ENCODE results near the gene TCAP.
"Not testable (repeated sequence)": the region's sequence is repeated elsewhere in the genome, so short reads cannot be mapped to it uniquely, and the experiment has no call there.

Gene TCAP

DNA sequence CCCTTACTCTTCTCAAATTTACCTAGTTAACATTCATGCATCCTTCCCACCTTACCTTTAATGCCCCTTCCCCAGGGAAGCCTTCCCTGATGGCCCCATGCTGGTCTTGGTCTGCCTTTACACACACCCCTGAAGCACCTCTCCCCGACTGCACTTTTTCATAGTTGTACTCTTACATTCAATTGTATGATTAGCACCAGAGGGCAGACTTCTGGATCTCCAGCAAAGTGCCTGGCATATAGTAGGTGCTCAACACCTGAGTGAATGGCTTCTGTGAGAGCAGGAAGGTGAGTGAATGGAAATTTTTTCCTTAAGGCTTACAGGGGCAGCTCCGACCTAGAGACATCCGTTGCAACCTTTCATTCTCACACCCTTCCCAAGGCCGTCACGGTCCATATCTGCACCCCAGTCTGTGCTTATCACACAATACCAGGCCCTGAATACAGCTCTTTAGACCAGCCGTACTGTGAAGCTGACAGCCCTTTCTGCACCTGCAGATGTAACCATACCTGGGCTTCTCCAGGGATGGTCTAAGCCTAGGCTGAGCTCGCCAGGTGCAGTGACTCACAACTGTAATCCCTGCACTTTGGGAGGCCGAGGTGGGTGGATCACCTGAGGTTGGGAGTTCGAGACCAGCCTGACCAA is 18.3 kb downstream of the TCAP start:
- DNase-seq (ENCODE audit: low read depth): no peak

DNA sequence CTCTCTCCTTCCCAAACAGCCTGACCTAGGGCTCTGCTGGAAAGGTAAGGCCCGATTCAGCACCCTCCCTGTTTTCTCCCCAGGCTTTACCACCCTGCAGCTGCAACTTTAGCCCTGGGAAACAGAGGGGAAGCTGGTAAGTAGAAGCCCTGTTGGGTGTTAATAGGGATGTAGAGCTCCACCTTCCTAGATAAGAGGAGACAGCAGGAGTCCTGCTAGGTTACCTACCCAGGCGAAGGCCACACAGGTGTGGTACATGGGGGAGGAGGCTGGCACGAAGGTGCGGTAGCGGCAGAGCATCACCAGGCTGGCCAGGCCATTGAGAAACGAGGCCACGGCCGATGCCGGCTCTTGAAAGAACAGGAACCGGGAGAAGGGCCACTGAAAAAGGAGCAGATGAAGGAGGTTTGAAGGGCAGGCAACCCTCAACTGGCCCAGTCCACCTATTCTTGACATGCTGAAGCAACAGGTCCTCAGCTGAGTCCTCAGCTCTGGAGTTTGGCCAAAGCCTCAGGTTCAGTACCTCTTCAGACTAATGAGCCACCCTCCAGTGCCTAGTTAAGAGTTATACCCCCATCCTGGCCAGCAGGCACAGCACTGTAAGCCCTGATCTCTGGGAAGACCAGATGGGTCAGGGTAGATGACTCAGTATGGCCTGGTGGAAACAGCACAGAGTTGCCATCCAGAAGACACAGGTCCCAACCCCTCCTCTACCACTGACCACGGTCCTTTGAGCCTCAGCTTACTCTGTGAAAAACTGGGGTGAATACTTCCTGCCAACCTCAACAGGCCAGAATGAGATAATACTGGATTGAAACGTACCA is 19.4 kb downstream of the TCAP start:
- no peak for DNase-seq (ENCODE audit: low read depth)

- DNase-seq (ENCODE audit: low read depth): no peak
These were observed 22.0 kb downstream of the TCAP start for GRCh38 chr17:39687101-39687545.

- DNase-seq (ENCODE audit: low read depth): peak; percentile 83
These were observed 22.7 kb downstream of the TCAP start, which contains the start of gene PGAP3 for GRCh38 chr17:39687546-39688474. Gene PGAP3, minus strand, starts transcription at chr17:39688057. Its CDS starts 43 bp downstream, at chr17:39688014.

- DNase-seq (ENCODE audit: low read depth): no peak
These were observed 23.3 kb downstream of the TCAP start for GRCh38 chr17:39688475-39688835.

GRCh38 chr17:39688945-39689344 is 23.8 kb downstream of the TCAP start:
- no peak for DNase-seq (ENCODE audit: low read depth)

- no peak for DNase-seq (ENCODE audit: low read depth)
These were observed 29.4 kb downstream of the TCAP start for GRCh38 chr17:39694593-39694992.

DNA sequence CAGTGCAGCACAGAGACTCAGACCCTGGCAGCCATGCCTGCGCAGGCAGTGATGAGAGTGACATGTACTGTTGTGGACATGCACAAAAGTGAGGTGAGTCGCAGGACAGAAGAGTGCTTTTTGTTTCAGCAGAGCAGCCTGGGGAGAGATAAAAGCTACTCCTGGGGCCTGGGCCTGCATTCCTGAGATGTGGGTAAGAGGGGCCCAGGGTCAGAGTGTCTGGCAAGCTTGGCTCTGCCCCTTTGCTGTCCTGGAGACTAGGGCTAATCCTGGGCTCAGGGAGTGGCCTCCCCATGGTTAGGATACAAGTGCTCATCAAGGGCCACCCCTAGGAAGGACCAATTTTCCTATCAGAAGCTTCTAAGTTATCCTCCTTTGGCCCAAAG is 29.9 kb downstream of the TCAP start:
- DNase-seq (ENCODE audit: low read depth): no peak

GRCh38 chr17:39696731-39697130 is 31.6 kb downstream of the TCAP start:
- no peak for DNase-seq (ENCODE audit: low read depth)

GRCh38 chr17:39697961-39698360 is 32.8 kb downstream of the TCAP start:
- no peak for DNase-seq (ENCODE audit: low read depth)

DNA sequence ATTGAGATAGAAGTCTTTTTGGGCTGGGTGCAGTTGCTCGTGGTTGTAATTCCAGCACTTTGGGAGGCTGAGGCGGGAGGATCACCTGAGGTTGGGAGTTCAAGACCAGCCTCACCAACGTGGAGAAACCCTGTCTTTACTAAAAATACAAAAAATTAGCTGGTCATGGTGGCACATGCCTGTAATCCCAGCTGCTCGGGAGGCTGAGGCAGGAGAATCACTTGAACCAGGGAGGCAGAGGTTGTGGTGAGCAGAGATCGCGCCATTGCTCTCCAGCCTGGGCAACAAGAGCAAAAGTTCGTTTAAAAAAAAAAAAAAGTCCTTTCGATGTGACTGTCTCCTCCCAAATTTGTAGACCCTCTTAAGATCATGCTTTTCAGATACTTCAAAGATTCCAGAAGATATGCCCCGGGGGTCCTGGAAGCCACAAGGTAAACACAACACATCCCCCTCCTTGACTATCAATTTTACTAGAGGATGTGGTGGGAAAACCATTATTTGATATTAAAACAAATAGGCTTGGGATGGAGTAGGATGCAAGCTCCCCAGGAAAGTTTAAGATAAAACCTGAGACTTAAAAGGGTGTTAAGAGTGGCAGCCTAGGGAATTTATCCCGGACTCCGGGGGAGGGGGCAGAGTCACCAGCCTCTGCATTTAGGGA is 34.1 kb downstream of the TCAP start:
- not testable (repeated sequence) for DNase-seq (ENCODE audit: low read depth)

DNA sequence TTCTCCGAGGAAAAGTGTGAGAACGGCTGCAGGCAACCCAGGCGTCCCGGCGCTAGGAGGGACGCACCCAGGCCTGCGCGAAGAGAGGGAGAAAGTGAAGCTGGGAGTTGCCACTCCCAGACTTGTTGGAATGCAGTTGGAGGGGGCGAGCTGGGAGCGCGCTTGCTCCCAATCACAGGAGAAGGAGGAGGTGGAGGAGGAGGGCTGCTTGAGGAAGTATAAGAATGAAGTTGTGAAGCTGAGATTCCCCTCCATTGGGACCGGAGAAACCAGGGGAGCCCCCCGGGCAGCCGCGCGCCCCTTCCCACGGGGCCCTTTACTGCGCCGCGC is 34.6 kb downstream of the TCAP start, which contains the start of gene ERBB2:
Gene ERBB2, plus strand, starts transcription at position 247 of the 330 bp plus-strand sequence. CDS start 175 bp downstream, outside the sequence.
- DNase-seq (ENCODE audit: low read depth): no peak

DNA sequence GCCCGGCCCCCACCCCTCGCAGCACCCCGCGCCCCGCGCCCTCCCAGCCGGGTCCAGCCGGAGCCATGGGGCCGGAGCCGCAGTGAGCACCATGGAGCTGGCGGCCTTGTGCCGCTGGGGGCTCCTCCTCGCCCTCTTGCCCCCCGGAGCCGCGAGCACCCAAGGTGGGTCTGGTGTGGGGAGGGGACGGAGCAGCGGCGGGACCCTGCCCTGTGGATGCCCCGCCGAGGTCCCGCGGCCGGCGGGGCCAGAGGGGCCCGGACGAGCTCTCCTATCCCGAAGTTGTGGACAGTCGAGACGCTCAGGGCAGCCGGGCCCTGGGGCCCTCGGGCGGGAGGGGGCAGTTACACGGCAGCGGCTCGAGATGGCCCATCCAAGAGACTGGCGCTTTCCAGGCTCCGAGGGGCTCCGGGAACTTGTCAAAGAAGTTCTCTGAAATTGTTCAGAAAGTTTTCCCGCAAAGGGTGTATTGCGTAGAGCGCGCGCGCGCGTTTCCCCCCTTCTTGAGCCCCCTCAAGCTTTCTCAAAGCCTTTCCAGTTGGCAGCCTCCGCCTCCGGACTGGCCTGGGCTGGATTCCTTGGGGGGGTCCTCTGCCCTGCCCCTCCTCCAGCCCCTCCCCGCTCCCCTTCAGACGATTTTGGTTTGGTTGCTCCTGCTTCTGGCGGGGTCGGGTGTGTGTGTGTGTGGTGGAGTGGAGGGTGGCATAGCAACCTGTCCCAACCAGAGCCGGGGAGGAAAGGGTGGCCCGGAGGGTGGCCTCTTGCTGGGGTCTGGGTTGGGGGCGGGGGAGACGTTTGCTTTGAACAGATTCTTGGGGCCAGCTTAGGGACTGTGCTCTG is 35.2 kb downstream of the TCAP start:
- DNase-seq (ENCODE audit: low read depth): no peak

- DNase-seq (ENCODE audit: low read depth): no peak
These were observed 36.0 kb downstream of the TCAP start for GRCh38 chr17:39701012-39701783.

GRCh38 chr17:39701784-39702422 is 36.8 kb downstream of the TCAP start:
- no peak for DNase-seq (ENCODE audit: low read depth)

GRCh38 chr17:39702901-39703893 is 38.0 kb downstream of the TCAP start:
- DNase-seq (ENCODE audit: low read depth): no peak

GRCh38 chr17:39703913-39704312 is 38.8 kb downstream of the TCAP start:
- no peak for DNase-seq (ENCODE audit: low read depth)

GRCh38 chr17:39704821-39705551 is 39.8 kb downstream of the TCAP start:
- no peak for DNase-seq (ENCODE audit: low read depth)
